Omental fat pad (tissue), 4 donors: ENCODE data around the gene NPC1. TPM values are rescaled to one million over a fixed set of nuclear protein-coding genes. Genes with fewer than 3 reads are reported as not detected.

Source experiments
- ATAC-seq: fragments of 150-250 bp; one replicate; pipeline ENCODE4 v1.9.1; 2016; ENCODE audit warnings: mild to moderate bottlenecking, moderate library complexity; ENCODE audit not compliant: low FRiP score
- DNase-seq: peaks from one replicate; pipeline ENCODE4 v3.0.0-alpha.2; 2019; ENCODE audit warnings: low spot score
- total RNA-seq, 4 donors: library from RNA; depleted of rRNA; stranded (reverse); fragments of >200 nt; gene quantifications; one replicate each; pipeline ENCODE4 v1.1.0, GENCODE V29; 2016
- TF ChIP-seq, protein P1 (sequence below), 3 donors: fragments of 450-650 bp; IDR thresholded peaks; one replicate each; pipeline ENCODE4 v1.5.1; 2016 to 2017; ENCODE audit warnings: antibody characterized with exemption in 3 of 3, mild to moderate bottlenecking in 3 of 3, moderate library complexity in 2 of 3

NPC1 gene
- total RNA-seq, 4 donors from 2014 or later = 49.3 to 116 (median 54.7) TPM

DNA sequence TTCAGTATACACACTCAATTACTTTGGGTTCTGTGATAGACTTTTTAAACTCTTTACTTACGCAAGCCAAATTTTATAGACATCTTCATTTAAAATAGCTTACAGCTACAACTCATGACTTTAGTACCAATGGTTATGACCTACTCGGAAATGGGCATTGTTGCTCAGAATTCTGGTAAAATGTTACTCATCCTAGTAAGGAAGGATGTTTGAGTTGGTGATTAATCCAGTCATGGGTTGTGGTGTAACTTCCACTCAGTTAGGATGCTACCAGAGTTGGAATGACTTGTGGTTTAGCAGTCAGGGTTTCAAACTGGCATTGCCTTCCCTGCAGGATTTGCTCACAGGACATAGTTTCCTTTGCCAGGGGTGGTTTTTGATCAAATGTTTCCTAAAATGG lies 7.4 kb upstream of the NPC1 start:
- no peak for DNase-seq
- peak; percentile 53 for ATAC-seq
- TF ChIP-seq, protein P1, sequence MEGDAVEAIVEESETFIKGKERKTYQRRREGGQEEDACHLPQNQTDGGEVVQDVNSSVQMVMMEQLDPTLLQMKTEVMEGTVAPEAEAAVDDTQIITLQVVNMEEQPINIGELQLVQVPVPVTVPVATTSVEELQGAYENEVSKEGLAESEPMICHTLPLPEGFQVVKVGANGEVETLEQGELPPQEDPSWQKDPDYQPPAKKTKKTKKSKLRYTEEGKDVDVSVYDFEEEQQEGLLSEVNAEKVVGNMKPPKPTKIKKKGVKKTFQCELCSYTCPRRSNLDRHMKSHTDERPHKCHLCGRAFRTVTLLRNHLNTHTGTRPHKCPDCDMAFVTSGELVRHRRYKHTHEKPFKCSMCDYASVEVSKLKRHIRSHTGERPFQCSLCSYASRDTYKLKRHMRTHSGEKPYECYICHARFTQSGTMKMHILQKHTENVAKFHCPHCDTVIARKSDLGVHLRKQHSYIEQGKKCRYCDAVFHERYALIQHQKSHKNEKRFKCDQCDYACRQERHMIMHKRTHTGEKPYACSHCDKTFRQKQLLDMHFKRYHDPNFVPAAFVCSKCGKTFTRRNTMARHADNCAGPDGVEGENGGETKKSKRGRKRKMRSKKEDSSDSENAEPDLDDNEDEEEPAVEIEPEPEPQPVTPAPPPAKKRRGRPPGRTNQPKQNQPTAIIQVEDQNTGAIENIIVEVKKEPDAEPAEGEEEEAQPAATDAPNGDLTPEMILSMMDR (IDR thresholded peaks at IDR 0.05) = no peak

DNA sequence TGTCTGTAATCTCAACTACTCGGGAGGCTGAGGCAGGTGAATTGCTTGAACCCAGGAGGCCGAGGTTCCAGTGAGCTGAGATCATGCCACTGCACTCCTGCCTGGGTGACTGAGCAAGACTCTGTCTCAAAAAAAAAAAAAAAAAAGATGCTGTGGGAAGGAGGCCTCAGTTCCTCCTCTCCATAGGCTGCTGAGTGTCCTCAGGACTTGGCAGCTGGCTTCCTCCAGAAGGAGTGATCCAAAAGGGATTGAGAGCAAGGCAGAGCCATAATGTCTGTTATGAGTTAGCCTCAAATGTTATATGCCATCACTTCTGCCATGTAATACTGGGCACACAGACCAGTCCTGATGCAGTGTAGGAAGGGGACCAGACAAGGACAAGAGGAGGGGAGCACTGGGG lies 6.6 kb upstream of the NPC1 start:
- ATAC-seq = no peak
- no peak for DNase-seq
- TF ChIP-seq, protein P1 (IDR thresholded peaks at IDR 0.05) = no peak

DNA sequence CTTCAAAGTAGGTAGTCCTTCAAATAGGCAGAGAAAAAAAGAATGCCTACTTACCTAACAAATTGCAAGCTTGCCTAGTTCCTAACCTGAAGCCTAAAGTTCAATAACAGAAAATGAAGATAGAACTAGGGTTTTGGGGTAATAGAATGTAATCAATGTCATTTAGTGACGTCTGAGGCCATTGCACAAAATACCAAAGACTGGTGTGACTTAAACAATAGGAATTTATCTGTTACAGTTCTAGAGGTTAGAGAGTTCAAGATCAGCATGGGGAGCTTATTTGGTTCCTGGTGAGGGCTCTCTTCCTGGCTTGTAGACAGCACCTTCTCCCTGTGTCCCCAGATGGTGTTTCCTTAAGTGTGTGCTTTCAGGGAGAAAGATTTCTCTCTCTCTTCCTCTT lies 4.7 kb upstream of the NPC1 start:
- DNase-seq (no peak), ATAC-seq (no peak)
- TF ChIP-seq, protein P1 (IDR thresholded peaks at IDR 0.05) = no peak

DNA sequence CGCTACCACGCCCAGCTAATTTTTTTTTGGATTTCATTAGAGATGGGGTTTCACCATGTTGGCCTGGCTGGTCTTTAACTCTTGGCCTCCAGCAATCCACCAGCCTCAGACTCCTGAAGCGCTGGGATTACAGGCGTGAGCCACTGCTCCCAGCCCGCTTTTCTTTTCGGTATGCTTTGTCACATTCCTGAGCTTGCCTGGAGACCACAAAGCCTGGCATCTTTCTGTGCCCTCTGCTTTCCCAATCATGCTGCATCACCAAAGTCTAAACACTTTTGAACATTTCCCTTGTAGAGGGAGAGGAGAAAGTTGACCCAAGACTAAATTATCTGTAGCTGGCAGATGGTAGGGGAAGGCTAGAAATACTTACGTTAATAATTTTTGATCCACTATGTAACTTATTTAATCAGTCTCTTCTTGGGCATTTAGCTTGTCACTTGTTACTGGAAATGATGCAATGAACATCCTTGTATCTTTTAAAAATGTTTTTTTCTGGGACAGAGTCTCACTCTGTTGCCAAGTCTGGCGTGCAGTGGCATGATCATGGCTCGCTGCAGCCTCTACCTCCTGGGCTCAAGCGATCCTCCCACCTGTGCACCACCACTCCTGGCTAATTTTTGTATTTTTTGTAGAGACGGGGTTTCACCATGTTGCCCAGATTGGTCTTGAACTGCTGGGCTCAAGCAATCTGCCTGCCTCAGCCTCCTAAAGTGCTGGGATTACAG lies 2.7 kb upstream of the NPC1 start:
- ATAC-seq (no peak), DNase-seq (no peak)
- TF ChIP-seq, protein P1 (IDR thresholded peaks at IDR 0.05) = no peak

DNA sequence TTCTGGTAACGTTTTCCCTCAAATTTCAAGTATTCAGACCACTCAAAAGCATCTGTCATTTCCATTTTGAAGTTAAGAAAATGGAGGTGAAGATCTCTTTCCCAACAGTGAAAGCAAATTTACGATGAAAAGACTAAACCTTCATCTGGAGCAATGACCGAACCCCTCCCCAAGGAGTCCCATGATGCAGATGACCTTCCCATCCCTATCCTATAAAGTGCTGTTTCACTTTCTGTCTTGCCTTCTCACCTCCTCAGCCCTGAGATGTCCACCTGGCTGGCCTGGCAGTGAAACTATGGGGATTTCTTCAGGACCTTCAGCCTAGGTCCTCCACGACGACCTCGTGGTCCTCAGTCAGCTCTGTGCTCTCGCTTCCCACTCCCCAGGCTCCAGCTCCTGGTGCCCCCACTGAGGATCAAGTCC lies 925 bp upstream of the NPC1 start:
- DNase-seq (no peak), ATAC-seq (no peak)
- TF ChIP-seq, protein P1 (IDR thresholded peaks at IDR 0.05) = no peak

DNA sequence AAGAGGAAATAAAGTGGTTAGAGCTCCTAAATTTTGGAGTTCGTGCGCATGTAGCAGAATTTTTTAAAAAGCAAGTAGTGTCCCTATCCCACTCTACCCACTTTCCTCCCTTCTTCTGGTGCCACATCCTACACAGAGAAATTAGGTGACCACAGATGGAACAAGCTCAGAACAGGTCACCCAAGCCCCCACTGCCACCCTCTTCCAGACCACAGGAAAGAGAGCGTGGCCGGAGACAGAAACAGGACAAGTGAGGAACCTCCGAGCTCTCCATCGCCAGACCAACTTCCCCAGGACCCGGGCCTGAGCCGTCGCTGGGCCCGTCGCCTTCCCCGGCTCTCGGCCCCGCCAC lies 433 bp downstream of the NPC1 start:
- DNase-seq (no peak), ATAC-seq (peak; percentile 25)
- TF ChIP-seq, protein P1 (IDR thresholded peaks at IDR 0.05) = no peak
